ENCODE measurements around the gene E2F1.

DNA sequence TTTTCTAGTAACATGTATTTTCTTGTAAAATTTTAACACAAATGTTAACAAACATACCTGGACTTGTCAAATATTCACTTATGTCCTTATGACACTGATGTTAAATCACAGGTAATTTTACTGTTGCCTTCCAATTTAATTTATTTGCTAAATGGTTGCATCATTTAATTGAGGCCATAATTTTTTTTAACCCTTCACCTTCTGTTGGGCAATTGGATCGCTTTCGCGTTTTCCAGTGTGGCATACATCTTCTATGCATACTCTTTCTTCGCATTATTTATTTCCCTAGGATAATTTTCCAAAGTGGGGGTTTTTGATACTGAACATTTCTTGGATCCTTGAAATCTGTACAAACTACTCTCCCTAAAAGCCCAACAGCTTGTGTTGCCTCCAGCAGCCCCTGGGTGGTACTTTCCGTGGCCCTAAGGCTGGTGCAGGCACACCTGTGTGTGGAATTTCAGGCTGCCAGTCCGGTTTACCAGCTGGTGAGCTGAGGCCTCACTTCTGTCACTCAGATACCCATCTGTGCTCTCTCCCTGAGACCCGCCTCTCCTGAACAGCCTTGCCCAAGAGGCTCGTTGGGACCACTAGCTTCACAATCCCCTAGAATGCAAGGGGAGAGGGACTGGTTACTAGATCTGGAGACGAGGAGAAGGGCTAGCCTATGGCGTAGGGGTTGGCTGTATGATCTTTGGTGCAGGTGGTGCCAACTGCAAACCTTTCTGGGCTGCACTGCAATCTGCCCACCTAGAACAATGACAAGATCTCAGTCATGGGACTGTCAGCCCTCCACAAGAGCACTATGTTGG, 35.2 kb downstream of the E2F1 start:
- TF ChIP-seq CTCF (conservative IDR thresholded peaks at IDR 0.05; ENCODE audit: low read length) (no peak), EZH2phosphoT487 (IDR thresholded peaks at IDR 0.05; ENCODE audit: borderline replicate concordance, low read depth, low read length) (no peak)

Measured in OCI-LY7 (cell line).